Measurements from ENCODE around the gene JADE2.

DNA sequence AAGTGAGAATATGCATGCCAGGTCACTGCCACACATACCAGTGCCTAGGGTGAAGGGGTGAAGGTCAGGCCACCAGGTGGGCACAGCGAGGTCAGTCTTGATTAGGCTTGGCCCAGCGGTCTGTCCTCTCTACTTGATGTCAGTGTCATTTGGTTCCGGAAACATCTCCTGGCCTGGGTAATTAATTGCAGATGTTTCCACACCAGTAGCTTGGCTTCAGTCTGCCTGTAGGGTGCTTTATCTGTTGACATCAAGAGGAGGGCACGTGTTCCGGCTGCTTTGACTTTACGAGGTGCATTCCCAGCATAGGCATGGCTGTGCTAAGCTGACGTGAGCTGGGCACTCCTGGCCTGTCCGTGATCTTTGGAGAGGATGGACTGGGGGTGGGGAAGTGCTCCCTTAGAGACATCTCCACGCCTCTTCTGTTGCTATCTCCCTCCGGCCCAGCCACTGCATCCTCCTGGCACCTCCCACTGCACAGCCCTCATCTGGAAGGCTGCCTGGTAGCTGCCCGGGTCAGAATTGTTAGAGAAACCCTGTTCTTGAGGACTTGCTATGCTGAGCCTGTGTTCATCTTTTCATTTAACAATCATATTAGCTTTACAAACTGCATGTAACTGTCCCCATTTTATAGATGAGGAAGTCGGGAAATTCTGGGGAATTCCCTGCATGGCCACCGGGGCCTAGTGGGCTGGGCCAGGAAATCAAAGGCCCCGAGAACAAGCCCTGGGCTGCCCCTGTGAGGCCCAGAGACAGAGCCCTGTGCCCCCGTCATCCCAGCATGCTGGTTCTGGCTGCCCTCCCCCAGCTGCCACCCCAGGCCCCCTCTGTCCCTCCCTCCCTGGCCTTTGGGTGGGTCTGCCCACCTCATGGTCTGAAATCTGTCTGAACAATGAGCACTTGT lies 29.1 kb downstream of the JADE2 start:
- no peak for TF ChIP-seq CEBPB (IDR thresholded peaks at IDR 0.05)
- no peak for TF ChIP-seq EP300 (IDR thresholded peaks at IDR 0.05; ENCODE audit: borderline replicate concordance)
- no peak for TF ChIP-seq RAD21 (IDR thresholded peaks at IDR 0.05; ENCODE audit: low read depth)

All from Ishikawa (cell line).